GM12878 (cell line): ENCODE results near the gene RBPJ. TPM values are rescaled to one million over a fixed set of nuclear protein-coding genes. Genes with fewer than 3 reads are reported as not detected.

ENCODE experiments used
- ATAC-seq: fragments of 200-7000 bp; cut with Tn5 transposase; 3 replicates; pipeline ENCODE4 v1.9.1; 2020; ENCODE audit warnings: mild to moderate bottlenecking, moderate library complexity
- BruUV-seq: library from RNA; stranded (reverse); fragments of 400-500 nt; replicated peaks from 2 replicates; lab custom pipeline; 2021; lab: Mats Ljungman, UMichigan
- CTCF ChIA-PET: fragments of 300-600 bp; sonication (Branson Sonifier 250); formaldehyde crosslinking; extraction: SDS; loops from one replicate; lab custom pipeline; 2021; ENCODE audit warnings: inconsistent platforms; lab: Yijun Ruan, JAX
- POLR2A ChIA-PET: fragments of 350-600 bp; formaldehyde crosslinking; extraction: SDS; loops from one replicate; lab custom pipeline; 2021; ENCODE audit warnings: inconsistent platforms; lab: Charles Lee
- RAD21 ChIA-PET: fragments of 300-600 bp; sonication (Branson Sonifier 250); formaldehyde crosslinking; loops from one replicate; lab custom pipeline; 2023; ENCODE audit warnings: antibody characterized with exemption; ENCODE audit not compliant: unreplicated experiment; lab: Charles Lee
- SMC1A ChIA-PET: fragments of 300-600 bp; sonication (Branson Sonifier 250); formaldehyde crosslinking; loops from one replicate; lab custom pipeline; 2023; ENCODE audit not compliant: unreplicated experiment, uncharacterized antibody; lab: Charles Lee
- DNase-seq: peaks from one replicate; pipeline ENCODE4 v3.0.0-alpha.2; 2011; ENCODE audit warnings: low read depth, low spot score
- FAIRE-seq: peaks from 3 replicates; lab custom pipeline; 2011; peaks lifted over from hg19 to GRCh38; lab: Jason Lieb, UNC
- H2AFZ ChIP-seq: 2 replicates; pipeline ENCODE4 v1.6.0; 2011; ENCODE audit warnings: low read depth, low read length, control low read depth; ENCODE audit not compliant: control insufficient read depth
- H3K27ac ChIP-seq: 2 replicates; pipeline ENCODE4 v1.5.1; 2011; ENCODE audit warnings: control low read depth; ENCODE audit not compliant: control insufficient read depth, insufficient read depth
- H3K27me3 ChIP-seq, 2 experiments: replicated peaks in 1 of 2; 2 replicates each; pipeline versions ENCODE4 v1.6.0 to v1.6.1; 2011; ENCODE audit warnings: low read length in 1 of 2; ENCODE audit not compliant: control insufficient read depth in 2 of 2, insufficient read depth in 2 of 2
- H3K36me3 ChIP-seq, 2 experiments: 2 replicates each; pipeline ENCODE4 v1.5.1; 2011; ENCODE audit warnings: low read length in 1 of 2; ENCODE audit not compliant: control insufficient read depth in 2 of 2, insufficient read depth in 2 of 2
- H3K4me1 ChIP-seq: 2 replicates; pipeline ENCODE4 v1.6.1; 2011; ENCODE audit warnings: mild to moderate bottlenecking, low read length, moderate library complexity, mixed read lengths; ENCODE audit not compliant: control insufficient read depth, insufficient read depth
- H3K4me2 ChIP-seq: 2 replicates; pipeline ENCODE4 v1.6.0; 2011; ENCODE audit warnings: control low read depth; ENCODE audit not compliant: control insufficient read depth, insufficient read depth
- H3K4me3 ChIP-seq: fragments of 200-600 bp; sonication (generic); 2 replicates; pipeline ENCODE4 v1.5.1; 2016
- H3K79me2 ChIP-seq: 2 replicates; pipeline ENCODE4 v1.6.0; 2011; ENCODE audit warnings: low read length; ENCODE audit not compliant: control insufficient read depth, insufficient read depth
- H3K9ac ChIP-seq: 2 replicates; pipeline ENCODE4 v1.8.0; 2011; ENCODE audit warnings: low read length, control low read depth, mixed read lengths; ENCODE audit not compliant: control insufficient read depth, insufficient read depth
- H3K9me3 ChIP-seq: replicated peaks from 3 replicates; pipeline ENCODE4 v1.5.1; 2011; ENCODE audit warnings: mild to moderate bottlenecking, low read length; ENCODE audit not compliant: control insufficient read depth, insufficient read depth
- H4K20me1 ChIP-seq: 2 replicates; pipeline ENCODE4 v1.6.0; 2011; ENCODE audit not compliant: control insufficient read depth, insufficient read depth
- BCL11A ChIP-seq: IDR thresholded peaks from 2 replicates; pipeline ENCODE4 v1.6.1; 2011; ENCODE audit warnings: low read depth, low read length
- CHD2 ChIP-seq: IDR thresholded peaks from 2 replicates; pipeline ENCODE4 v1.6.1; 2011; ENCODE audit warnings: low read depth, low read length, improper control_type of control experiment, borderline replicate concordance
- CREB1 ChIP-seq: IDR thresholded peaks from 2 replicates; pipeline ENCODE4 v1.6.1; 2012; ENCODE audit warnings: low read depth, mild to moderate bottlenecking, inconsistent platforms
- CREM ChIP-seq: IDR thresholded peaks from 2 replicates; pipeline ENCODE4 v1.6.1; 2014; ENCODE audit warnings: antibody characterized with exemption, low read depth
- CUX1 ChIP-seq: IDR thresholded peaks from 2 replicates; pipeline ENCODE4 v1.6.1; 2012; ENCODE audit warnings: improper control_type of control experiment, low read depth, low read length; ENCODE audit not compliant: insufficient replicate concordance
- DPF2 ChIP-seq: fragments of 450-650 bp; IDR thresholded peaks from 2 replicates; pipeline ENCODE4 v1.6.1; 2017; ENCODE audit warnings: mild to moderate bottlenecking
- IRF4 ChIP-seq: IDR thresholded peaks from 2 replicates; pipeline ENCODE4 v1.6.1; 2011; ENCODE audit warnings: low read depth, low read length
- POLR2AphosphoS5 ChIP-seq: IDR thresholded peaks from 2 replicates; pipeline ENCODE4 v1.6.1; 2011; ENCODE audit warnings: mild to moderate bottlenecking, low read length, inconsistent platforms
- SMAD5 ChIP-seq: IDR thresholded peaks from 2 replicates; pipeline ENCODE4 v1.6.1; 2016; ENCODE audit warnings: antibody characterized with exemption, low read depth
- SREBF1 ChIP-seq: IDR thresholded peaks from 2 replicates; pipeline ENCODE4 v1.6.1; 2012; ENCODE audit warnings: mild to moderate bottlenecking, low read length
- STAT3 ChIP-seq: IDR thresholded peaks from 2 replicates; pipeline ENCODE4 v1.6.1; 2011; ENCODE audit warnings: low read depth, low read length, improper control_type of control experiment
- SUPT20H ChIP-seq: IDR thresholded peaks from 2 replicates; pipeline ENCODE4 v1.6.1; 2011; ENCODE audit warnings: low read depth, mild to moderate bottlenecking, low read length, moderate library complexity, borderline replicate concordance; ENCODE audit not compliant: control insufficient read depth
- USF2 ChIP-seq: IDR thresholded peaks from 2 replicates; pipeline ENCODE4 v1.6.1; 2011; ENCODE audit warnings: low read depth, low read length, improper control_type of control experiment, borderline replicate concordance
- WGBS: methylation state at CpG from one replicate; pipeline ENCODE4 v1.1.6; 2016; ENCODE audit warnings: low lambda C conversion rate; ENCODE audit not compliant: insufficient replicate concordance, insufficient coverage; ENCODE audit errors: missing lambda C conversion rate; 5-methylcytosine and 5-hydroxymethylcytosine counted together
- in situ Hi-C: fragments of 300-500 bp; cut with MboI; formaldehyde crosslinking; loops from 9 replicates; pipeline ENCODE4 v1.14.3; 2018; ENCODE audit warnings: mixed read lengths
- intact Hi-C: fragments of 100-400 bp; cut with micrococcal nuclease; formaldehyde crosslinking; loops from one replicate; pipeline ENCODE4 v1.14.2; 2022; ENCODE audit not compliant: unreplicated experiment
- polyA plus RNA-seq, 11 experiments: library from polyadenylated mRNA; depleted of rRNA in 4 of 11; unstranded in 6 of 11; stranded (reverse) in 5 of 11; fragments of >200 nt; fragmentation: Nextera tagmentation in 4 of 11; fragmentation: Illumina TruSeq in 1 of 11; extraction: Ambion mirVana in 4 of 11; extraction: Trizol in 1 of 11; gene quantifications; 1 replicate in 1 of 11; 2 replicates in 10 of 11; pipeline versions ENCODE4 v1.2.1 to v1.2.3, GENCODE V29; 2011 to 2016; ENCODE audit warnings: inconsistent platforms in 2 of 11, missing spikeins in 2 of 11, low read depth in 1 of 11
- total RNA-seq, 4 experiments: library from RNA; depleted of rRNA in 3 of 4; stranded (reverse); fragments of >200 nt in 3 of 4; fragmentation: Illumina TruSeq in 1 of 4; extraction: Trizol in 1 of 4; gene quantifications; 2 replicates each; pipeline versions ENCODE4 v1.2.1 to v1.2.3, GENCODE V29; 2013 to 2021
- TF ChIP-seq, protein P1 (sequence below): IDR thresholded peaks from 2 replicates; pipeline ENCODE4 v1.6.1; 2011; ENCODE audit warnings: low read depth, mild to moderate bottlenecking, low read length, moderate library complexity, borderline replicate concordance; ENCODE audit errors: extremely low read depth
- TF ChIP-seq, protein P2 (sequence below): fragments of 450-650 bp; IDR thresholded peaks from 2 replicates; pipeline ENCODE4 v1.6.1; 2017; ENCODE audit warnings: antibody characterized with exemption, mild to moderate bottlenecking, moderate library complexity

The RBPJ gene
- total and polyA plus RNA-seq, 10 of the 15 experiments (the other 5 are each of a cell fraction or from before 2014, with no cell fraction given) = 24.5 to 87.6 (median 41.6) TPM

DNA sequence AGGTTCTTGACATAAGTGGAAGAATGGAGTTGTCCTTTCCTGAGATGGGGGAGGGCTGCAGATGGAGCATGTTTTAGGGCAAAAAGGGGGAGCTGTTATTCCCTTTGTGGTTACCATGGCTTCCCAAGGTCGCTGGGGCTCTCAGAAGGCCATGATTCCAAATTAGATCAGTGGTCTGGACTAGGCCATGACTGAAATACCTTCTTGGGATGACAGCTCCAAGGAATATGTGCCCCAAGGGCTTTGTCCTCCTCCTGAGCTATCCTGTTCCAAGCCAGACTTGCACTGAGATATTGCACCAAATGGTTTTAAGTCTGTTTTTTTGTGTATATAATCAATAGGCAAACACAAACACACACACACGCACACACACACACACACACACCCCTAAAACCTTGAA is 3.0 kb upstream of the RBPJ start:
- intact Hi-C loops = loop anchor here (5.0 kb wide), 1 partner anchor 390 kb away; no protein-coding TSS in a partner anchor
- no peak for TF ChIP-seq CHD2
- TF ChIP-seq SREBF1 = no peak
- no peak for TF ChIP-seq USF2
- TF ChIP-seq IRF4 = no peak
- TF ChIP-seq POLR2AphosphoS5 = no peak
- TF ChIP-seq CREB1 = no peak
- no peak for TF ChIP-seq DPF2
- no peak for TF ChIP-seq STAT3
- TF ChIP-seq CREM = no peak
- TF ChIP-seq, protein P1, sequence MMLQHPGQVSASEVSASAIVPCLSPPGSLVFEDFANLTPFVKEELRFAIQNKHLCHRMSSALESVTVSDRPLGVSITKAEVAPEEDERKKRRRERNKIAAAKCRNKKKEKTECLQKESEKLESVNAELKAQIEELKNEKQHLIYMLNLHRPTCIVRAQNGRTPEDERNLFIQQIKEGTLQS = no peak
- TF ChIP-seq, protein P2, sequence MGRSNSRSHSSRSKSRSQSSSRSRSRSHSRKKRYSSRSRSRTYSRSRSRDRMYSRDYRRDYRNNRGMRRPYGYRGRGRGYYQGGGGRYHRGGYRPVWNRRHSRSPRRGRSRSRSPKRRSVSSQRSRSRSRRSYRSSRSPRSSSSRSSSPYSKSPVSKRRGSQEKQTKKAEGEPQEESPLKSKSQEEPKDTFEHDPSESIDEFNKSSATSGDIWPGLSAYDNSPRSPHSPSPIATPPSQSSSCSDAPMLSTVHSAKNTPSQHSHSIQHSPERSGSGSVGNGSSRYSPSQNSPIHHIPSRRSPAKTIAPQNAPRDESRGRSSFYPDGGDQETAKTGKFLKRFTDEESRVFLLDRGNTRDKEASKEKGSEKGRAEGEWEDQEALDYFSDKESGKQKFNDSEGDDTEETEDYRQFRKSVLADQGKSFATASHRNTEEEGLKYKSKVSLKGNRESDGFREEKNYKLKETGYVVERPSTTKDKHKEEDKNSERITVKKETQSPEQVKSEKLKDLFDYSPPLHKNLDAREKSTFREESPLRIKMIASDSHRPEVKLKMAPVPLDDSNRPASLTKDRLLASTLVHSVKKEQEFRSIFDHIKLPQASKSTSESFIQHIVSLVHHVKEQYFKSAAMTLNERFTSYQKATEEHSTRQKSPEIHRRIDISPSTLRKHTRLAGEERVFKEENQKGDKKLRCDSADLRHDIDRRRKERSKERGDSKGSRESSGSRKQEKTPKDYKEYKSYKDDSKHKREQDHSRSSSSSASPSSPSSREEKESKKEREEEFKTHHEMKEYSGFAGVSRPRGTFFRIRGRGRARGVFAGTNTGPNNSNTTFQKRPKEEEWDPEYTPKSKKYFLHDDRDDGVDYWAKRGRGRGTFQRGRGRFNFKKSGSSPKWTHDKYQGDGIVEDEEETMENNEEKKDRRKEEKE = no peak
- no peak for TF ChIP-seq SUPT20H
- no peak for TF ChIP-seq CUX1
- no peak for TF ChIP-seq BCL11A
- no peak for TF ChIP-seq SMAD5
- TF ChIP-seq, all 136 proteins: peak for 0
- CTCF ChIA-PET = interaction anchor here (1.1 to 4.5 kb wide), 4 partner anchors 27 to 398 kb away, joined by 3 to 33 read pairs (median 4); no protein-coding TSS in a partner anchor
- SMC1A ChIA-PET = interaction anchor here (0.6 to 2.9 kb wide), 4 partner anchors 101 to 235 kb away, joined by 3 to 24 read pairs (median 6); no protein-coding TSS in a partner anchor
- Histone ChIP-seq H3K27me3 (no peaks in the 10 kb centered on the region), H3K4me2 (peak overlapping the region; percentile 71), H3K9ac (no peak overlapping the region), H3K36me3 (no peaks in the 10 kb centered on the region), H3K9me3 (peaks cover 13% of the 10 kb centered on the region), H3K27ac (no peak overlapping the region), H3K4me3 (peak overlapping the region; percentile 56; the same call in 1 of the 2 replicates), H4K20me1 (no peaks in the 10 kb centered on the region), H3K79me2 (peaks cover 29% of the 10 kb centered on the region), H2AFZ (no peak overlapping the region), H3K4me1 (peaks cover 2% of the 10 kb centered on the region; the same call in 1 of the 2 replicates)
- ATAC-seq = no peak
- BruUV-seq = no TSS peak
- no peak for DNase-seq
- WGBS = 98% methylated on average over 2 of the region's 2 CpGs
- RAD21 ChIA-PET = interaction anchor here (0.7 to 2.0 kb wide), 6 partner anchors 13 to 229 kb away, joined by 3 to 11 read pairs (median 4); no protein-coding TSS in a partner anchor
- POLR2A ChIA-PET = interaction anchor here (0.6 to 1.2 kb wide), 2 partner anchors 31 to 102 kb away, joined by 3 to 6 read pairs; no protein-coding TSS in a partner anchor
- in situ Hi-C loops = no loop called here
- no peak for FAIRE-seq
